OCI-LY3 (cell line): Measurements from ENCODE around the gene SERPINB8.

ENCODE experiments used
- H2AFZ ChIP-seq: fragments of 200-600, 300-600 bp; shearing (Covaris generic); 2 replicates; pipeline ENCODE4 v1.6.0; 2014; ENCODE audit warnings: antibody characterized with exemption, low read depth, low read length
- H3K27ac ChIP-seq: fragments of 200-600, 300-600 bp; sonication (generic); 2 replicates; pipeline ENCODE4 v1.5.1; 2014; ENCODE audit warnings: mild to moderate bottlenecking, low read length, moderate library complexity, mixed read lengths
- H3K27me3 ChIP-seq: fragments of 200-600, 300-600 bp; sonication (generic); 2 replicates; pipeline ENCODE4 v1.6.1; 2014; ENCODE audit warnings: low read depth, low read length, mixed read lengths
- H3K36me3 ChIP-seq: fragments of 200-600, 300-600 bp; sonication (generic); replicated peaks from 2 replicates; pipeline ENCODE3; 2014; ENCODE audit warnings: low read depth, low read length, mixed read lengths
- H3K4me1 ChIP-seq: fragments of 300-600, 200-600 bp; sonication (generic); 2 replicates; pipeline ENCODE4 v1.6.1; 2014; ENCODE audit warnings: low read length, mixed read lengths
- H3K4me2 ChIP-seq: fragments of 200-600, 300-600 bp; sonication (generic); 2 replicates; pipeline ENCODE4 v1.6.1; 2014; ENCODE audit warnings: low read length, mixed read lengths
- H3K4me3 ChIP-seq: fragments of 300-600, 200-600 bp; sonication (generic); 2 replicates; pipeline ENCODE4 v1.5.1; 2014; ENCODE audit warnings: antibody characterized with exemption, mild to moderate bottlenecking, low read length, moderate library complexity
- H3K79me2 ChIP-seq: fragments of 300-600, 200-600 bp; shearing (Covaris generic); 2 replicates; pipeline ENCODE4 v1.6.1; 2014; ENCODE audit warnings: mild to moderate bottlenecking, low read length, mixed read lengths
- H3K9ac ChIP-seq: fragments of 300-600, 200-600 bp; shearing (Covaris generic); 2 replicates; pipeline ENCODE4 v1.6.0; 2014; ENCODE audit warnings: mild to moderate bottlenecking, low read length, moderate library complexity
- H3K9me3 ChIP-seq: fragments of 200-600, 300-600 bp; shearing (Covaris generic); 2 replicates; pipeline ENCODE4 v1.6.1; 2014; ENCODE audit warnings: low read length, mixed read lengths; ENCODE audit not compliant: insufficient read depth
- H4K20me1 ChIP-seq: fragments of 200-600, 300-600 bp; sonication (generic); 2 replicates; pipeline ENCODE4 v1.6.1; 2016; ENCODE audit warnings: low read length, mixed read lengths; ENCODE audit not compliant: insufficient read depth
- CTCF ChIP-seq: fragments of 200-600, 300-600 bp; sonication (generic); IDR thresholded peaks from 2 replicates; pipeline ENCODE4 v1.5.1; 2014; ENCODE audit warnings: antibody characterized with exemption, low read length, low read depth
- EZH2phosphoT487 ChIP-seq: fragments of 200-600 bp; shearing (Covaris generic); IDR thresholded peaks from 2 replicates; pipeline ENCODE4 v1.6.1; 2018; ENCODE audit warnings: antibody characterized with exemption, mixed run types, low read depth

Gene SERPINB8

GRCh38 chr18:63999871-64000270 is 30.0 kb downstream of the SERPINB8 start:
- no peaks in the 10 kb centered on the region for H3K4me1 ChIP-seq
- peaks cover 18% of the 10 kb centered on the region for H3K9me3 ChIP-seq
- H2AFZ ChIP-seq: no peak overlapping the region
- no peak overlapping the region for H3K27ac ChIP-seq
- no peak overlapping the region for H3K4me3 ChIP-seq
- H3K36me3 ChIP-seq: peaks cover 10% of the 10 kb centered on the region
- no peaks in the 10 kb centered on the region for H3K79me2 ChIP-seq
- H3K9ac ChIP-seq: no peak overlapping the region
- H3K27me3 ChIP-seq: no peaks in the 10 kb centered on the region
- no peaks in the 10 kb centered on the region for H4K20me1 ChIP-seq
- H3K4me2 ChIP-seq: no peak overlapping the region
- no peak for TF ChIP-seq CTCF
- TF ChIP-seq EZH2phosphoT487: no peak

GRCh38 chr18:64002581-64002980 is 32.7 kb downstream of the SERPINB8 start:
- Histone ChIP-seq H3K27ac (no peak overlapping the region), H3K36me3 (no peaks in the 10 kb centered on the region), H2AFZ (no peak overlapping the region), H3K79me2 (no peaks in the 10 kb centered on the region), H3K4me1 (no peaks in the 10 kb centered on the region), H3K9ac (no peak overlapping the region), H3K27me3 (no peaks in the 10 kb centered on the region), H3K9me3 (peaks cover 3% of the 10 kb centered on the region; the same call in 1 of the 2 replicates), H3K4me2 (no peak overlapping the region), H4K20me1 (no peaks in the 10 kb centered on the region), H3K4me3 (no peak overlapping the region)
- TF ChIP-seq CTCF: no peak
- no peak for TF ChIP-seq EZH2phosphoT487

- Histone ChIP-seq H3K9me3 (no peaks in the 10 kb centered on the region), H3K79me2 (no peaks in the 10 kb centered on the region), H3K27me3 (no peaks in the 10 kb centered on the region), H3K9ac (no peak overlapping the region), H2AFZ (no peak overlapping the region), H4K20me1 (no peaks in the 10 kb centered on the region), H3K4me2 (no peak overlapping the region), H3K36me3 (no peaks in the 10 kb centered on the region), H3K27ac (no peak overlapping the region), H3K4me1 (no peaks in the 10 kb centered on the region), H3K4me3 (no peak overlapping the region)
- TF ChIP-seq EZH2phosphoT487 (no peak), CTCF (no peak)
These were observed 39.4 kb downstream of the SERPINB8 start for GRCh38 chr18:64009305-64009704.

GRCh38 chr18:64011513-64011912 is 41.6 kb downstream of the SERPINB8 start:
- Histone ChIP-seq H3K36me3 (no peaks in the 10 kb centered on the region), H3K79me2 (no peaks in the 10 kb centered on the region), H3K4me2 (no peak overlapping the region)

More at GRCh38 chr18:64011513-64011912, 41.6 kb downstream of the SERPINB8 start:
- no peaks in the 10 kb centered on the region for H3K4me1 ChIP-seq
- no peaks in the 10 kb centered on the region for H4K20me1 ChIP-seq
- H3K27ac ChIP-seq: no peak overlapping the region
- no peak overlapping the region for H3K4me3 ChIP-seq
- H2AFZ ChIP-seq: no peak overlapping the region
- no peak overlapping the region for H3K9ac ChIP-seq
- TF ChIP-seq EZH2phosphoT487 (no peak), CTCF (no peak)
- H3K9me3 ChIP-seq: no peaks in the 10 kb centered on the region
- no peaks in the 10 kb centered on the region for H3K27me3 ChIP-seq
